ENCODE measurements around the gene APIP.

Gene APIP

GRCh38 chr11:34857463-34857862 lies 58.7 kb downstream of the APIP start:
- TF ChIP-seq CTCF (IDR thresholded peaks at IDR 0.05; ENCODE audit: control extremely low read depth, extremely low read depth, low read depth, missing control alignments) = no peak
- POLR2A ChIA-PET = no interaction called here
- CTCF ChIA-PET = no interaction called here
- DNase-seq (ENCODE audit: extremely low spot score) = no peak

- no peak for DNase-seq (ENCODE audit: extremely low spot score)
- TF ChIP-seq CTCF (IDR thresholded peaks at IDR 0.05; ENCODE audit: control extremely low read depth, extremely low read depth, low read depth, missing control alignments) = no peak
- POLR2A ChIA-PET = no interaction called here
- CTCF ChIA-PET = no interaction called here
Measured at GRCh38 chr11:34856251-34856650, 59.9 kb downstream of the APIP start.

GRCh38 chr11:34855754-34856095 lies 60.5 kb downstream of the APIP start:
- ChIA-PET POLR2A (no interaction called here), CTCF (no interaction called here)
- no peak for TF ChIP-seq CTCF (IDR thresholded peaks at IDR 0.05; ENCODE audit: control extremely low read depth, extremely low read depth, low read depth, missing control alignments)
- DNase-seq (ENCODE audit: extremely low spot score) = no peak

GRCh38 chr11:34855021-34855753 lies 61.0 kb downstream of the APIP start:
- TF ChIP-seq CTCF (IDR thresholded peaks at IDR 0.05; ENCODE audit: control extremely low read depth, extremely low read depth, low read depth, missing control alignments) = no peak
- ChIA-PET POLR2A (no interaction called here), CTCF (interaction anchor here (0.7 to 1.9 kb wide), 2 partner anchors 10 to 265 kb away, joined by 3 to 5 read pairs; no protein-coding TSS in a partner anchor)
- DNase-seq (ENCODE audit: extremely low spot score) = no peak

- CTCF ChIA-PET = no interaction called here
- TF ChIP-seq CTCF (IDR thresholded peaks at IDR 0.05; ENCODE audit: control extremely low read depth, extremely low read depth, low read depth, missing control alignments) = no peak
- no peak for DNase-seq (ENCODE audit: extremely low spot score)
Measured at GRCh38 chr11:34851916-34852315, 64.3 kb downstream of the APIP start.

GRCh38 chr11:34850334-34850733 lies 65.8 kb downstream of the APIP start:
- no peak for TF ChIP-seq CTCF (IDR thresholded peaks at IDR 0.05; ENCODE audit: control extremely low read depth, extremely low read depth, low read depth, missing control alignments)
- ChIA-PET CTCF (no interaction called here), POLR2A (no interaction called here)
- DNase-seq (ENCODE audit: extremely low spot score) = no peak

More at GRCh38 chr11:34851916-34852315, 64.3 kb downstream of the APIP start:
- POLR2A ChIA-PET = no interaction called here

Data from GM10248 (cell line).